NCI-H748 treated with DMSO at 0.1 percent for 48 hours (cell line): Measurements from ENCODE around the gene EPO.
"Not testable (repeated sequence)": the region's sequence is repeated elsewhere in the genome, so short reads cannot be mapped to it uniquely, and the experiment has no call there.

ENCODE experiments used
- DNase-seq: peaks from one replicate; lab custom pipeline; 2025; lab: John Stamatoyannopoulos, UW

Gene EPO

GRCh38 chr7:100683659-100684533, 36.4 kb upstream of the EPO start:
- DNase-seq: no peak

- DNase-seq: no peak
Measured at GRCh38 chr7:100684534-100685042, 35.7 kb upstream of the EPO start.

- no peak for DNase-seq
Measured at GRCh38 chr7:100685049-100685605, 35.1 kb upstream of the EPO start.

- no peak for DNase-seq
Measured at GRCh38 chr7:100685631-100686145, 34.6 kb upstream of the EPO start.

GRCh38 chr7:100686201-100686821, 34.0 kb upstream of the EPO start:
- DNase-seq: no peak

- DNase-seq: no peak
Measured at GRCh38 chr7:100686822-100687211, 33.5 kb upstream of the EPO start.

GRCh38 chr7:100687261-100687660, 33.0 kb upstream of the EPO start:
- no peak for DNase-seq

GRCh38 chr7:100687751-100688300, 32.4 kb upstream of the EPO start:
- DNase-seq: no peak

- no peak for DNase-seq
Measured at GRCh38 chr7:100688326-100688860, 31.9 kb upstream of the EPO start.

GRCh38 chr7:100689230-100690135, 30.8 kb upstream of the EPO start:
- DNase-seq: no peak

GRCh38 chr7:100691676-100692577, 28.3 kb upstream of the EPO start:
- DNase-seq: peak; percentile 63

- DNase-seq: no peak
Measured at GRCh38 chr7:100692578-100692961, 27.7 kb upstream of the EPO start.

GRCh38 chr7:100693312-100694097, 26.8 kb upstream of the EPO start:
- DNase-seq: no peak

GRCh38 chr7:100694098-100694745, 26.0 kb upstream of the EPO start, which contains the start of gene GIGYF1:
GIGYF1 (minus strand) TSS chr7:100694250; CDS start chr7:100688238, 6,012 bp downstream.
- peak; percentile 47 for DNase-seq

GRCh38 chr7:100696123-100696521, 24.1 kb upstream of the EPO start:
- DNase-seq: no peak

- DNase-seq: no peak
Measured at GRCh38 chr7:100699018-100699417, 21.2 kb upstream of the EPO start.

- DNase-seq: not testable (repeated sequence)
Measured at GRCh38 chr7:100701089-100701488, 19.2 kb upstream of the EPO start.

GRCh38 chr7:100705320-100705752, 14.9 kb upstream of the EPO start:
- DNase-seq: peak; percentile 46
